Chondrocyte (in vitro differentiated cells): ENCODE measurements around the gene PEAK1. TPM values are rescaled to one million over a fixed set of nuclear protein-coding genes. Genes with fewer than 3 reads are reported as not detected.
A peak's percentile ranks its signal among the peaks of the same experiment; 100 is the strongest.

Source experiments
- DNase-seq: peaks from one replicate; pipeline ENCODE4 v3.0.0; 2021; ENCODE audit warnings: mixed read lengths, low spot score
- H3K27ac Mint-ChIP-seq: one replicate; pipeline ENCODE4 v1.8.0; 2021; ENCODE audit warnings: mild to moderate bottlenecking, moderate library complexity, mixed read lengths; ENCODE audit not compliant: unreplicated experiment
- H3K27me3 Mint-ChIP-seq: 2 replicates; pipeline ENCODE4 v1.8.0; 2021; ENCODE audit warnings: low read depth, mixed read lengths
- H3K36me3 Mint-ChIP-seq: 2 replicates; pipeline ENCODE4 v1.8.0; 2021; ENCODE audit warnings: low read depth, mixed read lengths
- H3K4me1 Mint-ChIP-seq: 2 replicates; pipeline ENCODE4 v1.8.0; 2021; ENCODE audit warnings: low read depth, mild to moderate bottlenecking, mixed read lengths
- H3K4me3 Mint-ChIP-seq: one replicate; pipeline ENCODE4 v1.8.0; 2021; ENCODE audit warnings: mild to moderate bottlenecking, moderate library complexity, mixed read lengths; ENCODE audit not compliant: unreplicated experiment
- H3K9me3 Mint-ChIP-seq: 2 replicates; pipeline ENCODE4 v1.8.0; 2021; ENCODE audit warnings: low read depth, mixed read lengths
- CTCF ChIP-seq: fragments of 200-600 bp; sonication (generic); IDR thresholded peaks from 2 replicates; pipeline ENCODE4 v1.5.0; 2021; ENCODE audit warnings: antibody characterized with exemption, mild to moderate bottlenecking, moderate library complexity
- total RNA-seq: library from RNA; stranded (reverse); gene quantifications from 3 replicates; pipeline ENCODE4 v1.2.1, GENCODE V29; 2021

The PEAK1 gene
- total RNA-seq, 1 donor from 2014 or later, result 143 TPM

- TF ChIP-seq CTCF, result no peak
- Mint-ChIP-seq H3K27ac (no peak overlapping the region), H3K9me3 (peaks cover 3% of the 10 kb centered on the region), H3K27me3 (no peaks in the 10 kb centered on the region), H3K4me1 (peaks cover 40% of the 10 kb centered on the region), H3K4me3 (no peak overlapping the region), H3K36me3 (no peaks in the 10 kb centered on the region)
- no peak for DNase-seq
Measured at GRCh38 chr15:77370580-77370979, 49.3 kb downstream of the PEAK1 start.

- peaks cover 3% of the 10 kb centered on the region for H3K9me3 Mint-ChIP-seq
- DNase-seq, result no peak
- no peak overlapping the region for H3K27ac Mint-ChIP-seq
- no peak overlapping the region for H3K4me3 Mint-ChIP-seq
- no peaks in the 10 kb centered on the region for H3K36me3 Mint-ChIP-seq
- TF ChIP-seq CTCF, result no peak
- no peaks in the 10 kb centered on the region for H3K27me3 Mint-ChIP-seq
- H3K4me1 Mint-ChIP-seq, result peaks cover 40% of the 10 kb centered on the region
Measured at GRCh38 chr15:77369168-77369567, 50.7 kb downstream of the PEAK1 start.

- Mint-ChIP-seq H3K4me3 (no peak overlapping the region), H3K9me3 (peaks cover 3% of the 10 kb centered on the region), H3K27me3 (no peaks in the 10 kb centered on the region), H3K36me3 (peaks cover 6% of the 10 kb centered on the region), H3K4me1 (peaks cover 31% of the 10 kb centered on the region), H3K27ac (no peak overlapping the region)
- TF ChIP-seq CTCF, result no peak
- DNase-seq, result no peak
Measured at GRCh38 chr15:77367631-77368030, 52.3 kb downstream of the PEAK1 start.

DNA sequence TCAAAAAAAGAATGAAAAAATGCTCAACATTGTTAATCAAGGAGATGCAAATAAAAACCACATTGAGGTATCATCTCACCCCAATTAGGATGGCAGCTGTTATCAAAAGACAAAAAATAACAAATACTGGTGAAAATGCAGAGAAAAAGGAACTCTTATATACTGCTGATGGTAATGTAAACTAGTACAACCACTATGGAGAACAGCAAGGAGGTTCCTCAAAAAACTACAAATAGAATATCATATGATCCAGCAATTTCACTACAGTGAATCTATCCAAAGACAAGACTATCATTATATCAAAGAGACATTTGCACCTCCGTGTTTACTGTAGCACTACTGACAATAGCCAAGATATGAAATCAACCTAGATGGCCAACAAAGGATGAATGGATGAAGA is 58.4 kb downstream of the PEAK1 start:
- peaks cover 37% of the 10 kb centered on the region for H3K4me1 Mint-ChIP-seq
- no peak overlapping the region for H3K4me3 Mint-ChIP-seq
- no peak for TF ChIP-seq CTCF
- H3K27me3 Mint-ChIP-seq, result no peaks in the 10 kb centered on the region
- no peak for DNase-seq
- no peak overlapping the region for H3K27ac Mint-ChIP-seq
- H3K36me3 Mint-ChIP-seq, result peaks cover 13% of the 10 kb centered on the region
- peaks cover 3% of the 10 kb centered on the region for H3K9me3 Mint-ChIP-seq

DNA sequence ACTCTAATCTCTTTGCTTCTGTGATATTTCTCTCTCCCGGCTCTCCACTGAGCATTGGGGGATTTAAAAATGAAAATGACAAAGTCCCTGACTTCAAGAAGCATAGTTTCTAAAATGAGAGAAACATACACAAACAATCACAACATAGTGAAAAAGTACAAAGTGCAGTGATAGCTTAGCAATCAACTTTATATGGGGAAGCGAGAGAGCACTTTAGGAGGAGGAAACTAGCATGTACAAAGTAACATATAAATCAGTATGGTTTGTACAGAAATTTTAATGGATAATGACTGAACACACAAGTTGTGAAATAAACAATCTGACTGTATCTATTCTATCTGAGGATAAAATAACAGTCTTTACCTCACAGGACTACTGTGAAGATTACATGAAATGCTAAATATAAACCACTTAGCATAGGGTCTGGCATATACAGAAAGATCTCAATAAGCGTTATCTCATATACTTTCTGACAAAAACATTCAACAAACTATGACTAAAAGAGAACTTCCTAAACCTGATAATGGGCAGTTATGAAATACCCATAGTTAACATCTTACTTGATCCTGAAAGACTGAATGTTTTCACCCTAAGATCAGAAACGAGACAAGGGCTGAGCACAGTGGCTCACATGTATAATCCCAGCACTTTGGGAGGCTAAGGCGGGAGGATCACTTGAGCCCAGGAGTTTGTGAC is 61.2 kb downstream of the PEAK1 start:
- DNase-seq, result no peak
- Mint-ChIP-seq H3K27me3 (no peaks in the 10 kb centered on the region), H3K4me3 (no peak overlapping the region), H3K9me3 (no peaks in the 10 kb centered on the region), H3K36me3 (peaks cover 18% of the 10 kb centered on the region), H3K27ac (peak overlapping the region; percentile 33), H3K4me1 (peaks cover 49% of the 10 kb centered on the region)
- TF ChIP-seq CTCF, result no peak
